Transverse colon (tissue), 4 donors: ENCODE data around the gene LIN7B. TPM values are rescaled to one million over a fixed set of nuclear protein-coding genes. Genes with fewer than 3 reads are reported as not detected.
"Not testable (repeated sequence)": the region's sequence is repeated elsewhere in the genome, so short reads cannot be mapped to it uniquely, and the experiment has no call there.

Experiments used
- DNase-seq: peaks from one replicate; pipeline ENCODE4 v3.0.0-alpha.2; 2019
- H3K27ac ChIP-seq, 4 donors: fragments of 200-600 bp; sonication (generic); 2 replicates each; pipeline ENCODE4 v1.5.1; 2016 to 2018; ENCODE audit warnings: inconsistent platforms in 4 of 4
- H3K27me3 ChIP-seq: fragments of 200-600 bp; sonication (generic); 2 replicates; pipeline ENCODE4 v1.5.1; 2017; ENCODE audit warnings: inconsistent platforms
- H3K36me3 ChIP-seq, 4 donors: fragments of 200-600 bp; sonication (generic); 2 replicates each; pipeline ENCODE4 v1.5.1; 2017 to 2019; ENCODE audit warnings: inconsistent platforms in 4 of 4
- H3K4me1 ChIP-seq, 4 donors: fragments of 200-600 bp; sonication (generic); 2 replicates each; pipeline ENCODE4 v1.5.1; 2017 to 2020; ENCODE audit warnings: inconsistent platforms in 4 of 4
- H3K4me3 ChIP-seq, 4 donors: fragments of 200-600 bp; sonication (generic); 1 replicate in 1 of 4; 2 replicates in 3 of 4; pipeline versions ENCODE4 v1.5.1 to v1.6.1; 2017 to 2019; ENCODE audit warnings: inconsistent platforms in 4 of 4
- H3K9me3 ChIP-seq, 2 donors: fragments of 200-600 bp; sonication (generic); 2 replicates each; pipeline ENCODE4 v1.5.1; 2017 to 2019; ENCODE audit warnings: inconsistent platforms in 2 of 2
- EP300 ChIP-seq: sonication (generic); formaldehyde crosslinking; IDR thresholded peaks from one replicate; pipeline ENCODE4 v1.6.1; 2017; ENCODE audit warnings: antibody characterized with exemption, low read depth
- POLR2A ChIP-seq: fragments of 450-650 bp; IDR thresholded peaks from one replicate; pipeline ENCODE4 v1.6.1; 2016; ENCODE audit warnings: antibody characterized with exemption, mild to moderate bottlenecking, moderate library complexity
- POLR2AphosphoS5 ChIP-seq, 3 donors: sonication (generic); formaldehyde crosslinking; IDR thresholded peaks; one replicate each; pipeline ENCODE4 v1.6.1; 2016; ENCODE audit warnings: antibody characterized with exemption in 3 of 3
- WGBS, 2 donors: methylation state at CpG; one replicate each; pipeline ENCODE4 v1.1.5; 2018; ENCODE audit warnings: low coverage in 1 of 2; 5-methylcytosine and 5-hydroxymethylcytosine counted together
- in situ Hi-C, 4 donors: fragments of 200-750 bp; cut with MboI; loops; one replicate each; pipeline versions ENCODE4 v1.15.0 to v1.15.1; 2017; ENCODE audit warnings: low sequenced_read_pairs in 3 of 4, low pct_ligation_motif_present in 1 of 4, low pct_unique_long_range_greater_than_20kb in 1 of 4
- intact Hi-C: fragments of 100-400 bp; cut with DNase I; formaldehyde crosslinking; loops from one replicate; pipeline ENCODE4 v1.15.1; 2023; ENCODE audit warnings: low total_unique reads
- total RNA-seq, 4 donors: library from RNA; depleted of rRNA; stranded (reverse); fragments of >200 nt; gene quantifications; one replicate each; pipeline ENCODE4 v1.1.0, GENCODE V29; 2016
- TF ChIP-seq, protein P1 (sequence below), 5 experiments: fragments of 200-600 bp in 3 of 5; fragments of 450-650 bp in 2 of 5; sonication (generic) in 3 of 5; IDR thresholded peaks; 1 replicate in 2 of 5; 2 replicates in 3 of 5; pipeline ENCODE4 v1.5.1; 2016 to 2017; ENCODE audit warnings: antibody characterized with exemption in 5 of 5, inconsistent platforms in 3 of 5, mild to moderate bottlenecking in 2 of 5, moderate library complexity in 1 of 5

Gene LIN7B
- total RNA-seq, 4 donors from 2014 or later, result 14.2 to 92.8 (median 39.8) TPM

GRCh38 chr19:49141352-49141751, 27.2 kb downstream of the LIN7B start:
- Histone ChIP-seq H3K4me3 (no peak overlapping the region), H3K36me3 (no peaks in the 10 kb centered on the region), H3K27me3 (no peaks in the 10 kb centered on the region), H3K9me3 (no peaks in the 10 kb centered on the region), H3K27ac (no peak overlapping the region), H3K4me1 (peaks cover 8 to 27% (median 19%) of the 10 kb centered on the region in 4 donors)
- intact Hi-C loops, result no loop called here
- no peak for DNase-seq
- 87 to 94% methylated on average over 6 of the region's 6 CpGs for WGBS, 2 donors
- TF ChIP-seq EP300 (no peak), POLR2A (no peak), POLR2AphosphoS5 (IDR thresholded peaks at IDR 0.05) (no peak)
- TF ChIP-seq, protein P1, sequence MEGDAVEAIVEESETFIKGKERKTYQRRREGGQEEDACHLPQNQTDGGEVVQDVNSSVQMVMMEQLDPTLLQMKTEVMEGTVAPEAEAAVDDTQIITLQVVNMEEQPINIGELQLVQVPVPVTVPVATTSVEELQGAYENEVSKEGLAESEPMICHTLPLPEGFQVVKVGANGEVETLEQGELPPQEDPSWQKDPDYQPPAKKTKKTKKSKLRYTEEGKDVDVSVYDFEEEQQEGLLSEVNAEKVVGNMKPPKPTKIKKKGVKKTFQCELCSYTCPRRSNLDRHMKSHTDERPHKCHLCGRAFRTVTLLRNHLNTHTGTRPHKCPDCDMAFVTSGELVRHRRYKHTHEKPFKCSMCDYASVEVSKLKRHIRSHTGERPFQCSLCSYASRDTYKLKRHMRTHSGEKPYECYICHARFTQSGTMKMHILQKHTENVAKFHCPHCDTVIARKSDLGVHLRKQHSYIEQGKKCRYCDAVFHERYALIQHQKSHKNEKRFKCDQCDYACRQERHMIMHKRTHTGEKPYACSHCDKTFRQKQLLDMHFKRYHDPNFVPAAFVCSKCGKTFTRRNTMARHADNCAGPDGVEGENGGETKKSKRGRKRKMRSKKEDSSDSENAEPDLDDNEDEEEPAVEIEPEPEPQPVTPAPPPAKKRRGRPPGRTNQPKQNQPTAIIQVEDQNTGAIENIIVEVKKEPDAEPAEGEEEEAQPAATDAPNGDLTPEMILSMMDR (IDR thresholded peaks at IDR 0.05), result no peak
- in situ Hi-C loops, result loop anchor here in 2 of 4 donors (10.0 kb wide), 1 partner anchor 47 kb away; no protein-coding TSS in a partner anchor

GRCh38 chr19:49142866-49143335, 28.7 kb downstream of the LIN7B start:
- 4 to 23% methylated on average over 3 to 19 of the region's 21 CpGs for WGBS, 2 donors
- no peak for TF ChIP-seq EP300
- TF ChIP-seq POLR2A, result no peak
- TF ChIP-seq, protein P1 (IDR thresholded peaks at IDR 0.05), result no peak
- TF ChIP-seq POLR2AphosphoS5 (IDR thresholded peaks at IDR 0.05), result peak; percentile 8 to 20 (median 10)
- Histone ChIP-seq H3K27ac (no peak overlapping the region), H3K4me3 (peak overlapping the region in 3 of 4 donors; percentile 27 to 47 (median 34)), H3K36me3 (no peaks in the 10 kb centered on the region), H3K27me3 (no peaks in the 10 kb centered on the region), H3K4me1 (peaks cover 9 to 28% (median 18%) of the 10 kb centered on the region in 4 donors), H3K9me3 (no peaks in the 10 kb centered on the region)
- in situ Hi-C loops, result loop anchor here in 2 of 4 donors (10.0 kb wide), 1 partner anchor 48 kb away; no protein-coding TSS in a partner anchor
- DNase-seq, result peak; percentile 91
- intact Hi-C loops, result no loop called here

DNA sequence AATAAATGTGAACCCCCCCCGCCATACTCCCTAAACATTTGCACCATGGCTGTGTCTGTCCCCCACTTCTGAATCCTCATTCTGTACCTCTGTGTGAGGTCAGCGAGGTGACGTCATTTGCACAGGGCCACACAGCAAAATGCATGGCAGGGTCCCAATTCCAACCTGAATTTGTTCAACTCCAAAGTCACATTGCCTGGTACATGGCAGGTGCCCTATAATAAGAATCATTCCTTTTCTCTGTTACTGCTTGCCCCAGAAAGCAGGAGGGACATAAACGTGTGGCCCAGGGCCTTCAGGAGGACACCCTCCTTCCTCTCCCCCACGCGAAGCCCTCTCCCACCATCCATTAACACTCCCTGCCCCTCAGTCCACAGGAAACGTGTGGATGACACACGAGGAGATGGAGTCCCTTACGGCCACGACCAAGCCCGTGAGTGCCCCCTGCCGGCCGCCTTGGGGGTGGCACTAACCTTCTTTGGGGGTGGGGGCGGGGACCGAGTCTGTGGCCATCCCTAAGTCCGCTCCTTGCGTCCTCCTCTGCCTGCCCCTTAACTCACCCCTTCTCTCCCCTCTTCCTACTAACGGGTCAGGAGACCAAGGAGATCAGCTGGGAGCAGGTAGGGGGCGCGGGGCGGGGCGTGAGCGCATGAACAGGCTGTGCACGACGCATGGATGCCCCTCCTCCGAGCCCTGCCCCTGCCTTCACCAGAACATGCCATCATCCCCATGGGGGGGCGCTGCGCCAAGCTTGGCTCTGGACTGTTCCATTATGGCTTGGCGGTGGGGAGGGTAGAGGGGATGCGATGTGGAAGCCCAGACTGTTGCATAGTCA, 31.6 kb downstream of the LIN7B start:
- in situ Hi-C loops, result loop anchor here in 2 of 4 donors (10.0 kb wide), 1 partner anchor 51 kb away; no protein-coding TSS in a partner anchor

DNA sequence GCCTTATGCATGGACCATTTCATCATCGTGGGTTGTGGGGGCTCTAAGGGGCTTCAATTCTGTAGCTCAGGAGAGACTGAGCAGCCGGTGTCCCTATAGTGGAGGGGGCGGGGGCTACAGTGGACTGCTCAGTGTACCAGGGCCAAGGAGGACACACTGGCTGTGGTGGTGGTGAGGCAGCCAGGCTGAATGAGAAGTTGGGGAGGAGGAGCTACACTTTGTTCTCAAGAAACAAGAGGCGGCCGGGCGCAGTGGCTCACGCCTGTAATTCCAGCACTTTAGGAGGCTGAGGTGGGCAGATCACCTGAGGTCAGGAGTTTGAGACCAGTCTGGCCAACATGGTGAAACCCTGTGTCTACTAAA, 32.2 kb downstream of the LIN7B start:
- not testable (repeated sequence) for H3K27me3 ChIP-seq, H3K4me3 ChIP-seq, H3K27ac ChIP-seq

More for the DNA sequence above, 31.6 kb downstream of the LIN7B start:
- Histone ChIP-seq H3K9me3 (no peaks in the 10 kb centered on the region), H3K36me3 (no peaks in the 10 kb centered on the region), H3K4me1 (peaks cover 13 to 40% (median 36%) of the 10 kb centered on the region in 4 donors), H3K4me3 (peak overlapping the region in 2 of 4 donors; percentile 11 to 17), H3K27ac (no peak overlapping the region), H3K27me3 (no peaks in the 10 kb centered on the region)
- 0 to 8% methylated on average over 7 to 27 of the region's 30 CpGs for WGBS, 2 donors
- DNase-seq, result peak; percentile 86
- TF ChIP-seq POLR2A, result no peak
- TF ChIP-seq, protein P1 (IDR thresholded peaks at IDR 0.05), result peak; percentile 83 to 96 (median 92)
- intact Hi-C loops, result loop anchor here (5.0 kb wide), 1 partner anchor 48 kb away; no protein-coding TSS in a partner anchor

More for the DNA sequence above, 32.2 kb downstream of the LIN7B start:
- not testable (repeated sequence) for DNase-seq, H3K9me3 ChIP-seq, H3K36me3 ChIP-seq
- intact Hi-C loops (loop anchor here (5.0 kb wide), 1 partner anchor 49 kb away; no protein-coding TSS in a partner anchor), in situ Hi-C loops (loop anchor here in 2 of 4 donors (10.0 kb wide), 1 partner anchor 52 kb away; no protein-coding TSS in a partner anchor)
- H3K4me1 ChIP-seq, result peaks cover 17 to 46% (median 42%) of the 10 kb centered on the region in 4 donors
- WGBS, 2 donors, result 32% methylated on average over 7 of the region's 7 CpGs; no CpG with 5 or more reads in 1 of the 2 donors
